NCI-H82 treated with DMSO at 0.1 percent for 48 hours (cell line): Measurements from ENCODE around the gene RPL19.
"Not testable (repeated sequence)": the region's sequence is repeated elsewhere in the genome, so short reads cannot be mapped to it uniquely, and the experiment has no call there.

Experiments used
- DNase-seq: peaks from one replicate; lab custom pipeline; 2025; ENCODE audit not compliant: unreplicated experiment; lab: John Stamatoyannopoulos, UW

RPL19 gene

GRCh38 chr17:39240631-39241030, 40.5 kb downstream of the RPL19 start:
- no peak for DNase-seq

GRCh38 chr17:39243155-39243554, 43.1 kb downstream of the RPL19 start:
- no peak for DNase-seq

- no peak for DNase-seq
Observed at GRCh38 chr17:39244016-39244599, 44.0 kb downstream of the RPL19 start.

GRCh38 chr17:39244600-39245570, 44.8 kb downstream of the RPL19 start:
- peak; percentile 50 for DNase-seq

- no peak for DNase-seq
Observed at GRCh38 chr17:39246274-39246673, 46.2 kb downstream of the RPL19 start.

- not testable (repeated sequence) for DNase-seq
Observed at GRCh38 chr17:39250076-39250475, 50.0 kb downstream of the RPL19 start.

- DNase-seq, result no peak
Observed at GRCh38 chr17:39251997-39252396, 51.9 kb downstream of the RPL19 start.

GRCh38 chr17:39252788-39253460, 52.8 kb downstream of the RPL19 start:
- DNase-seq, result no peak
